Measurements from ENCODE around the gene CNMD.

DNA sequence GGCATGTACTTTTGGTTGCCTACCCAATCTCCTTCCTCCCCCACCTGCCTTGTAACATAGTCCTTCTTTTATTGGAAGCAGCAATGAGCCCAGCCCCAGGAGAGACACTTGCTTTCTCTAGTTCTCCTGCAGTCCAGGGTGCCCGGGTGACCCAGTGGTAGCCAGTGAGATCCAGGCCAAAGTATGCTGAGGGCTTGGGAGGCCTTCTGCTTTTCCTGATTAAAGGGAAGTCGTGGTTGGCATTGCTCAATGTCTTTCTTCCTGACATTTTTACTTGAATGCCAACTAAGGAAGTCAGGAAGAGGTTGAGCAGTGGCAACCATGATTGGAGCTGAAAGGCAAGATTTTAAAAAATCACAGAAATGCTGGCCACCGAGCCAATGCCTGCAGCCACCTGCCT, 25.7 kb downstream of the CNMD start:
- TF ChIP-seq CTCF (IDR thresholded peaks at IDR 0.05), result no peak
- TF ChIP-seq EP300 (IDR thresholded peaks at IDR 0.05), result no peak
- no peak for TF ChIP-seq POLR2A (IDR thresholded peaks at IDR 0.05; ENCODE audit: low read depth)
